RPMI8226 (cell line): Measurements from ENCODE around the gene TOMM20.

ENCODE experiments used
- DNase-seq: peaks from one replicate; pipeline ENCODE4 v3.0.0-alpha.2; 2015

Gene TOMM20

DNA sequence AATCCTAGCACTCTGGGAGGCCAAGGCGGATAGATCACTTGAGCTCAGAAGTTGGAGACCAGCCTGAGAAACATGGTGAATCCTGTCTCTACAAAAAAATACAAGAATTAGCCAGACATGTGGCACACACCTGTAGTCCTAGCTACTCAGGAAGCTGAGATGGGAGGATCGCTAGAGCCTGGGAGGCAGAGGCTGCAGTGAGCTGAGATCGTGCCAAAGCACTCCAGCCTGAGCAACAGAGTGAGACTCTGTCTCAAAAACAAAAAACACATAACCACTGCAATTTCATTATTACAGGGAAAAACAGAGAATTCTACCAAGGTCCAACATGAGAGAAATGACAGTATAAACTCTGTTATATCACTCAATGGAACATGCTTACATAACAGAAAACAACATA, 4.4 kb upstream of the TOMM20 start:
- no peak for DNase-seq

DNA sequence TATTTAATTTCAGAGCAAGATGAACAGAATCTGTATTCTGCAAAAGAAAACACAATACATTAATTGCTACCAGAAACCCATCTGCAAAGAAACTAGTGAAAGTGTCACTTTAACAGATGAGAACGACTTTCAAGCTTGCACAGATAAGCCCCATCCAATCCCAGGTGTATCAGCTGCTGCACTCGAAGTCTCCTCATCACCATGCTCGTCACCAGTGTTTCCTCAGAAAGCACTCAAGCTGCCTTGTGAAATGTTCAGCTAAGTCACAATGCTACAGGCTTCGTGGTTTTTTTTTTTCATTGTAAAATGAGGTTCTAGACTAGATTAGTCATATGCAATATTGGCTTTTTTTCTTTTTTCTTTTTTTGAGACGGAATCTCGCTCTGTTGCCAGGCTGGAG, 3.3 kb upstream of the TOMM20 start:
- no peak for DNase-seq

GRCh38 chr1:235130766-235131270, 2.2 kb upstream of the TOMM20 start:
- no peak for DNase-seq

DNA sequence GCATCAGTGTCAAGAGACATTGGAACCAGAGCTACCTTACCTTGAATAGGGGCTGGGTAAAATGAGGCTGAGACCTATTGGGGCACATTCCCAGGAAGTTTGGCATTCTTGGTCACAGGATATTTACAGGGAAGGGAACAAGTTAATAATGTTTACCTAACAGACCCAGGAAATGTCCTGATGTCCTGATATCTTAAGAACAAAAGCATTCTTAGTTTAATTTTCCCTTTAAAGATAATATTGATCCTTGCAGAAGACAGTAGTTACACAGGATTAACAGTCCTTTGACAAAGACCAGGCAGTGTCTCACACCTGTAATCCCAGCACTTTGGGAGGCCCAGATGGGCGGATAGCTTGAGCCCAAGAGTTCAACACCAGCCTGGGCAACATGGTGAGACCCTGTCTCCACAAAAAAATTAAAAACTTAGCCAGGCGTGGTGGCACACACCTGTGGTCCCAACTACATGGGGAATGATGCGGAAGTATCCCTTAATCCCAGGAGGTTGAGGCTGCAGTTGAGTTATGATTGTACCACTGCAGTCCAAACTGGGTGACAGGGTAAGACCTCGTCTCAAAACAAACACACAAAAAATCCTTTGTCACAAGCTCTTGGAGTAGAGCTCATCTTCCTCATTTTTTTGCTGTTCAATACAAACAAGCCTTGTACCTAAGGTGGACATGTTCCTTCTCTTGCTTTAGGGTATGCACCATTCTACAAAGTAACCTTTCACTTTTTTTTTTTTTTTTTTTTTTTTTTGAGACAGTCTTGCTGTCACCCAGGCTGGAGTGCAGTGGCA, 1.3 kb upstream of the TOMM20 start:
- DNase-seq, result no peak

- DNase-seq, result peak; percentile 17
These were observed 743 bp downstream of the TOMM20 start for GRCh38 chr1:235127732-235128455.

- DNase-seq, result no peak
These were observed 1.4 kb downstream of the TOMM20 start for GRCh38 chr1:235127203-235127602.

GRCh38 chr1:235124665-235125064, 4.0 kb downstream of the TOMM20 start:
- DNase-seq, result no peak

DNA sequence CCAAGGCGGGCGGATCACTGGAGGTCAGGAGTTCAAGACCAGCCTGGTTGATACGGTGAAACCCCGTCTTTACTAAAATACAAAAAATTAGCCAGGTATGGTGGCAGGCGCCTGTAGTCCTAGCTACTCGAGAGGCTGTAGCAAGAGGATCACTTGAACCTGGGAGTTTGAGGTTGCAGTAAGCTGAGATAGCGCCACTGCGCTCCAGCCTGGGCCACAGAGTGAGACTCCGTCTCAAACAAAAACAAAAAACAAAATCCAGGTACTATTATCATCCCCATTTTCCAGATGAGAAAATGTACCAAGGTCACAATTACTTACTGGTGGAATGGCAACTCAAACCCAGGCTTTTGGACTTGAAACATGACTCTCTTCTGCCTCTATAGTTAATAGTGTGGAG, 4.5 kb downstream of the TOMM20 start:
- no peak for DNase-seq

- no peak for DNase-seq
These were observed 6.3 kb downstream of the TOMM20 start for GRCh38 chr1:235122348-235122747.

DNA sequence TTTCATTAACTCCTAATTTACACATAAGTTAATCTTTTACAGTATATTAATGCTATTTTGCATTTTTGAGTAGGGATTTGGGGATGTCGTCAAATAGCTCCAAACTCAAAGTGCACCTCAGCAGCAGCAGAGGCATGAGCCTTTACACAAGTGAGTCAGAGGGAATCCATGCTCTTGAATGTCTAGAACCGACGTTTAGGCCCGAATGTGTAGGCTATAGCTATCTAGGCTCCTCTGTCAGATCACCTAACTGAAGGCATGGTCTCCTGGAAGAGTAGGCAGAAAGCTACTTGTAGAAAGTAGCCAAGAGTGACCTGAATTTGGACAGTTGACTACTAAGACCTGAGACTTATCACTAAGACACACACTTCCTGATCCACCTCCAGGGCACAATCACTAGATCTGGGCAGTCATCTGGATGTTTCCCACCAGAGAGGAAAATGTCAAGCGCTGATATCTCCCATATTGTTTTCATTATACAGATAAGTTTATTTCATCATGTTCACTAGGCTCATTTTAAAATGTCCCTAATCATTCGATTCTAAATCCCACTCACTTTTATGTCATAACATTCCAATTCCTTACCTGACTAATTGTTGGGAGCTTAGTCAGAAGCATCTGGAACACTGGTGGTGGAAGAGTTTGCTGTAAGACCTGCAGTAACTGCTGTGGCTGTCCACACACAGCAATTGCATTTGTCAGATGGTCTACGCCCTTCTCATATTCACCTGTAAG, 15.3 kb downstream of the TOMM20 start:
- no peak for DNase-seq

DNA sequence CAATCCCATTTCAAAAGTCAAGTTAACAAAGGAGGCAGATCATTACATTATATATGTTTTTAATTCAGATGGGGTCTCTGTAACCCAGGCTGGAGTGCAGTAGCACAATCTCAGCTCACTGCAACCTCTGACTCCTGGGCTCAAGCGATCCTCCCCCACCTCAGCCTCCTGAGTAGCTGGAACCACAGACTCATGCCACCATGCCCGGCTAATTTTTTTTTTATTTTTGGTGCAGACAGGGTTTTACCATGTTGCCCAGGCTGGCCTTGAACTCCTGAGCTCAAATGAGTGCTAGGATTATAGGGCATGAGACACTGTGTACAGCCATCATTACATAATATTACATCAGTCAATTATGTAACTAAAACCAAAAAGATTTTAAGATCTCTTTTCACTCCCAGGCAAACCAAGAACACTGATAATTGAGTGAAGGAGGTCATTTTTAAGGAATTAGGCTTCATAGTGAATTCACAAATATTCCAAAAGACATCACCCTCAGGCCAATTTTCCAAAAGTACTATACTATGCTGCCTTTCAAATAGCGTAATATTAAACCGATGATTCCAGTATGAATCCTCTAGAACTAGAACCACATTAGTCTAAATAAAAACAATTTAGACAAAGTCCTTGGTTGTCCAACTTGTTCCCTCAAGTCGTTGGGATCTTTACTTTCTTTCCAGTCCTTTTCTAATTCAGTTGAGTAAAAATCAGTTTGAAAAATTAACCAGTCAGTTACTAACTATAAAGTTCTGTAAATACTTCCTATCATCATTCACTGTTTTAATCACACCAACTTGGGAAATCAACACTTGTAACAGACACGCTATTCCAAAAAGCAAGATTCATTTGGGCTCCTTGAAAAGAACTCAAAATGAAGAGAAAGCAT, 16.1 kb downstream of the TOMM20 start:
- DNase-seq, result no peak

GRCh38 chr1:235111107-235111506, 17.5 kb downstream of the TOMM20 start:
- no peak for DNase-seq

DNA sequence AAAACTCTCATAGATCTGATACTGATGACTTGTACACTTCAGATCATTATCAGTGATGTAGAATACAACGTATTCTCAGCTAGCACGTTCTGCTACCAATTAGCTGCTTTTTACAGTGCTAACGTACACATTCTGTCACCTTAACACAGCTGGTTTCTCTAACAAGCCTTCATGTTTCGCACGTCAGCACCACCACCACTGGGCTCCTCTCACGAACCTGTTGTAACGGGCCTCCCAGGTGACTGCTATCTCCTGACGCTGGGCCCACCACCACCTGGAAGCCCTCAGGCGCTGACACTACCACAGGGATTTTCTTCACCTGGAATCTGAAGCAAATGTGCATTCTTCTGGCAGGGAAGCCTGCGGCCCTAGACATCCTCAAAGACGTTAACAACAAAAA, 19.8 kb downstream of the TOMM20 start:
- DNase-seq, result no peak

DNA sequence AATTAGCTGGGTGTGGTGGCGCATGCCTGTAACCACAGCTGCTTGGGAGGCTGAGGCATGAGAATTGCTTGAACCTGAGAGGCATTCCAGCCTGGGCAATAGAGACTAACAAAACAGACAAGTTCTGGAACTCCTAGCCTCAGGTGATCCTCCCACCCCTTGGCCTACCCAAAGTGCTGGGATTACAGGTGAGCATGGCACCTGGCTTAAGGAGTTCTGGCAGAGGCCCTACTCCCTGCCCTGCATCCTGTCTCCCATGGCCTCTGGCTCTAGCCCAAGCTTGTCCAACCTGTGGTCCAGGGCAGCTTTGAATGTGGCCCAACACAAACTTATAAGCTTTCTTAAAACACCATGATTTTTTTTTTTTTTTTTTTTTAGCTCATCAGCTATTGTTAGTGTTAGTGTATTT, 20.4 kb downstream of the TOMM20 start:
- DNase-seq, result no peak

DNA sequence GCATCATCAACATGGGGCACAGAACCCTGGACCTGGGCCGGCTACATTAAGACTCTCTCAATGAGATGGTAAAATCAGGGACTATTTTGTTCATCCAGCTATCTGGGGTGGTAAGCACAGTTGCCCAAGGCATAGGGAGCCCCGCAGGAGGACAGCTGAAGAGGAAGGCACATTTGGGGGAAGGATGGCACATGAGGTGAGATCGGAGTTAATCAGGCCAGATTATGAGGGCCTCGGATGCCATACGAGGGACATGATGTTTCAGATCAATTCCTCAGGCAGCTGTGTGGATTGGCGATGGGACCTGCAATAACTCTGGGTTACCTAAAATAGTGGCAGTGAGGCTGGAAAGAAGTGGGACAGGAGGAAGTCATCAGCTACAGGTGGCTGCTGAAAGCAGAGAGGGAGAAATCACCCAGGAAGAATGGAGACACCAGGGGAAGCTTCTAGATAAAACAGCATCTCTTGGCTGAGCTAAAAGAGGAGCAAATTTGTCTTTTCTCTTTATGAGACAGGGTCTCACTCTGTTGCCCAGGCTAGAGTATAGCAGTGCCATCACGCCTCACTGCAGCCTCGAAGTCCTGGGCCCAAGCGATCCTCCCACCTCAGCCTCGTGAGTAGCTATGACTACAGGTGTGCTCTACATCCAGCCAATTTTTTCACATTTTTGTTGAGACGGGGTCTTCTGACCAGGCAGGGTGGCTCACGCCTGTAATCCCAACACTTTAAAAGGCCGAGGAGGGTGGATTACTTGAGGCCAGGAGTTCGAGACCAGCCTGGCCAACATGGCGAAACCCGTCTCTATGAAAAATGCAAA, 21.1 kb downstream of the TOMM20 start:
- no peak for DNase-seq

DNA sequence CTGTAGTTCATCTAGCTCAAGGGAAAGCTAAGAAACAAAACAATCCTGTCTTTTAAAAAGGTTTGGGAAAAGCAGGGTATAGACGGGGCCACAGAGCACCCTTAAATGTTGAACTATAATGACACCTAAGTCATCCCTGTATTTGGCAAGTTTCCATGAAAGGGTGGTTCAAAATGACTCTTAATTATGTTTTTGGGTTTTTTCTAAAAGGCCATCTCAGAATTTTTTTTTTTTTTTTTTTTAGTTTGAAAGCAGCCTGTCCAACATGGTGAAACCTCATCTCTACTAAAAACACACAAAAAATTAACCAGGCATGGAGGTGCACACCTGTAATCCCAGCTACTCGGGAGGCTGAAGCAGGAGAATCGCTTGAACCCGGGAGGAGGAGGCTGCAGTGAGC, 22.2 kb downstream of the TOMM20 start:
- DNase-seq, result no peak

- peak; percentile 45 for DNase-seq
These were observed 23.3 kb downstream of the TOMM20 start for GRCh38 chr1:235105051-235106043.

DNA sequence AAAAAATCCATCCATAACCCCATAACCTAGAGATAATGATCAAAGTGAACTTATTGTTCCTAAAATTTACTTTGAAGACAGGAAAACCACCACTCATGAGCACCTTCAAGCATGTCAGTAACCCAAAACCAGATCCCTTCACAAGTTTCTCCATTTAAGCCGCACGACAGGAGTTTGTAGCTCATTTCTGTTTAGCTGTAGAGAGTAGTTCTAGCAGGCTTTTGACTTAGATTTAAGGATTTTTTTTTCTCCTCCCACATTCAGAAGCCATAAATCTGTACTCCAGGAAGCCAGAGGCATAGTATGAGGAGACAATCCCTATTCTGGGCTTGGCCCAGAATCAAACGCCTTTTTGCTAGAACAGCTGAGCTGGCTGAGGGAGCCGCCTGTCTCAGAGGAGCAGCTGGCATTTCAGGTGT, 25.6 kb downstream of the TOMM20 start:
- DNase-seq, result no peak

- no peak for DNase-seq
These were observed 26.4 kb downstream of the TOMM20 start for GRCh38 chr1:235102259-235102582.

GRCh38 chr1:235101558-235102258, 26.9 kb downstream of the TOMM20 start:
- DNase-seq, result no peak
